Smooth muscle cell of the brain vasculature (primary cell): ENCODE measurements around the gene TENM4.
A peak's percentile ranks its signal among the peaks of the same experiment; 100 is the strongest.

Experiments used
- DNase-seq: peaks from one replicate; pipeline ENCODE4 v3.0.0-alpha.2; 2012; ENCODE audit warnings: low read depth, low spot score

The TENM4 gene

DNA sequence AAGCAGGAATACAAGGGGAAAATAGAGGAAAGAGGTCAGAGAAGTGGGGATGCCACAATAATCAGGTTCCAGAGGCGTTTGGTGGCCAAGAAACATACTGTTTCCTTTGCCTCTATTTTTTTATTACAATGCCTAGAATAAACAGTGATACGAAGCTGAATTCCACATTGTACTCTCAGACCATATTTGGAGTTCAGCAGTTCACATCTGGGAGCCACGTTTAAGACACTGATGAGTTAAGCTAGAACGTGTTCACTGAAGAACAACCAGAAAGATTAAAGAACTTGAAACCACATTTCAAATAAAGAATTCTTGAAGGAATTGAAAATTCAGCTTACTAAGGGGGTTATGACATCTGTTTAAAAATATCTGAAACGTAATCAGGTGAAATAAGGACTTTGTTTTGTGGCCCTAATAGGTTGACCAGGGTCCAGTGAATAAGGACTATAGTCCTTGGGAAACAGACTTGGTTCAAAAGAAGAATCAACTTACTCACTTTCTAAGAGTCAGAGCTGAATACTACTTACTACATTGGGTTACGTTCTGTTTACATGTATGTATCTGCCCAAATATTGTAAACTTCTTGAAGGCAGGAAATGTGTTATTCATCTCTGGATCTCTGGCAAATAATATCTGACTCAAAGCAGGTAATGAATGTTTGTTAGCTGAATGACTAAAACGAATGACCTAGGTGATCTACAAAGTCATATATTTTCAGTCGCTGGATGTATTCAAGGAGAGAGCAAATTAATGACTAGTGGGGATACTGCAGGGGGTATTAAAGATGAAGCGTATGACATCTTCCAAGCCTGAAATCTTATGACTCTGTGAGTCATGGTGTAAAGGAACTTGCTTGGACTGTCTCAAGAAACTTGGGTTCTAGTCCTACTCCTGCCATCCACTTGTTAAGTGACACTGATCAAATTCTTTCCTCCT, 619.2 kb downstream of the TENM4 start:
- no peak for DNase-seq

DNA sequence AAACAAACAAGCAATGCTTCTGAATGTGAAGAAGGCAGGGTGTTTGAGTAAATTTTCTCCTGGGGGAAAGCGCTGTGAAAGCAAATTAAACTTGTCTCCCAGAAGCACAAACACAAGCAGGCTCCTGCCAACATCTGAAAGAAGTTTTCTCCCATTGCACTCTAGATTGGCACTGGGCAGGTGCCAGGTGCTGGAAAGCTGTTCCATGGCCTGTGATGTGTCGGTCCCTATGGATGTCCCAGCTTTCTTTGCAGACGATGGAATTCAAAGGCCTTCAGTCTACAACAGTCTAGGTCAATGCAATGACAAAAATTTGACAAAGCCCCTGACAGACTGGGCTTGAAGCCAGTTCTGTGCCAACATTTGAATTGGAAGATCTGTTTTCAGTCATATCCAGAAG, 620.1 kb downstream of the TENM4 start:
- DNase-seq = no peak

DNA sequence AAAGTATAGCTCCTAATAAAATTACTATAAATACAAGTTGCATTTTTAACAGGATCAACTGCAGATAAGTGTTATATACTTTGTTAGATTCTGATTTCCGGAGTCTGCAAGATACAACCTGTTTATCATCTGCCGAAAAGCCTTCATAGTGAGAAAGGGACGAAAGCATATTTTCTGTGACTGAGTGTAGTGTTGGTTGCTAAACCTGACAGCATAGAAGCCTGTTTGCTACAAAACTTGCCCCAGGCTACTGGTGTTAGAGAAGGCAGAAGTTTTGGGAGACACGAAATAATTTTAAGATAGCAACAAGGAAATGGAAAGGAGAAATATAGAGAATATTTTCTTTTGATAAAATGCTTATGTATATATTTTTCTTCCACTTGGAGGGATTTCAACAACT, 622.6 kb downstream of the TENM4 start:
- DNase-seq = no peak

DNA sequence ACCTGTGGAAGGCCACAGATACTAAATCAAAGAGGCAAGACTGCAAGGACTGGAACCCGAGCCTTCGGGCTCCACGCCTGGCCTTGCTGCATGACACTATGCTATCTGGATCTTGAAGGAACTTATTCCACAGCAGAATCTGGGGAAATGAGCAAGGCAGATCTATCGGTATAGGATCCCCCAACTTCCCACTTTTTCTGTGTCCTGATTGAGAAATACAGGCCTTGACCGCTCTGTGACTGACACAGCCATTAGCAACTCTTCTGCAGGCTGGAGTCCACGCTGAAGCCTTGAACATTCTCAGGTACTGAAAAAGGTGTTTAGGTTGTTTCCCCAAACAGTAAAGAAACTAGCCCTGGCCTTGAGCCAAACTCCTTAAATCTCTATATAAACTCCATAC, 625.0 kb downstream of the TENM4 start:
- DNase-seq = no peak

DNA sequence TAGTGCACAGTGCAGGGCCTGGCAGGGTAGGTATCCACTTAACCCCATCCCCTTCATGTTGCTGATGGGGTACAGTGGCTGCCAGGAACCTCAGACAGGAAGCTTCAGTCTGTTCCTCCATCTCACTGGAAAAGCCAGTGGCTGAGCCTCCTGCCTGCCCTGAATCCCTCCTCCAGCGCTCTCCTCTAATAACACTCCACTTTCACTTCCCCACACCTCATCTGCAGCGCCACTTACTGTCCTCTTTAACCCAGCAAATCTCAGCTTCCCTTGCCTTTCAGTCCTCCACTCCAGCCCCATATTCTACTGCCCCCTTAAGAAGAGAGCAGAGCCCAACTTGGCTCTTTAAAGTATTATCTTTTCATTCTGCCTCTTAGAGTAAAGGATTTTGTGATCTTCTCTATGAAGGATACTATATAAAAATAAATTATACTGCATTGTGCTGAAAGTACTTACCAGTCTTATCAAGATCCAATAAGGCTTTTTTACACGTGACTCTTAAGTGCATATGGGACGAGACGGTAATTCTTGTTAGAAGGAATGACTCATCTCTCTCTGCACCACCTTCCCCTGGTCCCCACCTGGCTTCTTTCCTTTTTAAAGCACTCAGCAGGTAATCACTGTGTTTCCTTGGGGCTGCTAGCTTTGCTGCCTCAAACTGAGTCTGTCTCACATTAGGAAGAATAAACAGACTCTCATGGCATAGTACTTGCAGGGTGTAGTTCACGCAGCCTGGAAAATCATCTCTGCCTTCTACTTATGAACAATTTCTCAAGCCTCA, 628.1 kb downstream of the TENM4 start:
- DNase-seq = no peak

DNA sequence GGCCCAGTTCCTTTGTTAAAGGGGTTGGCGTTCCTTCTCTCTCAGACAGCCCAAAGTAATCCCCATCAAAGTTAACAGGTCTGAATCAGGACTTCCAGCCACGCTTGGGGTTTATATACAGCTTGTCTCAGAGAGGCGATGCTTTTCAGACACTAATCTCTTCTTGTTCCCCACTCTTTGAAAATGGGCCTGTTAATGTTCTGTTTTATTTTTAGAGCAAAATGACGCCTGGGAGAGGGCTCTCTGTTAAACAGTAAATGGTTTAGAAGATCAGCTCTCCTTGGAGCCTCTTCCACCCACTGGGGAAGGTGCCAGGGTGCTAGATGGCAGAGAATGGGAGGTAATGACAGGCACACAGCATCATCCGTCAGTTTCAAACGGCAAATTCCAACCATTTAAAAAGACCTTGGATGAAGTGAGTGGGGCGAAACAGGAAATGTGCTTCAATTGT, 630.2 kb downstream of the TENM4 start:
- DNase-seq = no peak

DNA sequence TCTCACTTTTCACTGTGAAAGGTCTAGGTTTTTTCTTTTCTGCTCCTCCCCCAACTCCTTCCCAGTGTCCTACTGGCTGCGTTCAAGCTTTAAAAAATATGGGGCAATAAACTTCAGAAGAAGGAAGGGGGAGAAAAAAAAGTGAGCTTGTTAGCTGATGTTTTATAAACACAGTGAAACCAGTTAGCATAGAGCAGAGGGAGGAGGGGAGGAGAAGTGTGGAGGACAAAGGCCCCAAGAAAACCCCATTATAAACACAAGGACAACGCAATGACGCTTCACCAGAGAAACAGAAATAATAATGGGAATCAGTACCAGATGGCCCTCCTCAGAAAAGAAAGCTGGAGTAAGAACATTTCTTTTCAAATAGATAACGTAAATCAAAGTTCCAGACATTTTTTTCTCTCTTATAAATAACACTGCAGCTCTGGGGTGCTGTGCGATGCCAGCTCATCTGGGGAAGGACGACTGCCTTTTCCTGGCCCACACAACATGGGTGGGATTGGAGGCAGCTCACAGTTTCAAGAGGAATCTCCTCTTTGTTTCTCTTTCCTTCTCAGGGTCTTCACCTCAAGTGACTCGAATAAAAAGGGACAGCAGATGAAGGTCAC, 630.8 kb downstream of the TENM4 start:
- no peak for DNase-seq

DNA sequence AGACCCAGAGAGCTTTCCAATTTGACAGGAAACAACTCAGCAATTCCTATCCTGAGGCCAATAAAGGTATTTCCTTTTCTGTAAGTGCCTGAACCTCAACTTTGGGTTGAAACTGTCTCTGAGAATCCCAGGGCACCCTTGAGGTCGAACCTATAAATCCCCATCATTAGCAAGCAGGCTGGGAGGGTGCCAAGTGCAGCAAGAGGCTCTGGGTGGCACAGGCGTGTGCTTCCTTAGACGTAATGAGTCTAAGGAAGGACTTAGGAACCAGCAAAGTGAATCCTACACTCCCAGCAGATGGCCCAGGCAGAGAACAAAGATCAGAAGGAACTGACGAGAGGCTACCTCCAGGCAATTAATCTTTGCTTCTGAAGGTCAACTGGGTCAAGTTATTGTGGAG, 631.9 kb downstream of the TENM4 start:
- no peak for DNase-seq

DNA sequence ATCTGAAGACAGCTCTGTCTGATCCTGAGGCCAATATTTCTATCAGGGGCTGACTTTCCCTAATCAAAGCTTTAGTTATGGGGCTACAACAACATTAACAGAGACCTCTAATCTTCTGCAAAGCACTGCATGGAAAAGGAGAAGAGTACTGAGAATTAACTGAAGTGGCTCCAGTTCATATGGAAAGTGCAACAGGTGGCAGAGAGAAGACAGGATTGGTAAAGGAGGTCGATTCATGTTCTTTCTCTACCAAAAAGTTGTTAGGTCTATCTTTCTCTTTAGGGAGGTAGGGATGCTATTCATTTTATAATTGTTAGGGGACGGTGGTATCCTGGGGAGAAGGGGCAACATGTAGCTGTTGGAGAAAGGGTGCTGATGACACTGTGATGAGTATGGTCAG, 633.5 kb downstream of the TENM4 start:
- DNase-seq = no peak

DNA sequence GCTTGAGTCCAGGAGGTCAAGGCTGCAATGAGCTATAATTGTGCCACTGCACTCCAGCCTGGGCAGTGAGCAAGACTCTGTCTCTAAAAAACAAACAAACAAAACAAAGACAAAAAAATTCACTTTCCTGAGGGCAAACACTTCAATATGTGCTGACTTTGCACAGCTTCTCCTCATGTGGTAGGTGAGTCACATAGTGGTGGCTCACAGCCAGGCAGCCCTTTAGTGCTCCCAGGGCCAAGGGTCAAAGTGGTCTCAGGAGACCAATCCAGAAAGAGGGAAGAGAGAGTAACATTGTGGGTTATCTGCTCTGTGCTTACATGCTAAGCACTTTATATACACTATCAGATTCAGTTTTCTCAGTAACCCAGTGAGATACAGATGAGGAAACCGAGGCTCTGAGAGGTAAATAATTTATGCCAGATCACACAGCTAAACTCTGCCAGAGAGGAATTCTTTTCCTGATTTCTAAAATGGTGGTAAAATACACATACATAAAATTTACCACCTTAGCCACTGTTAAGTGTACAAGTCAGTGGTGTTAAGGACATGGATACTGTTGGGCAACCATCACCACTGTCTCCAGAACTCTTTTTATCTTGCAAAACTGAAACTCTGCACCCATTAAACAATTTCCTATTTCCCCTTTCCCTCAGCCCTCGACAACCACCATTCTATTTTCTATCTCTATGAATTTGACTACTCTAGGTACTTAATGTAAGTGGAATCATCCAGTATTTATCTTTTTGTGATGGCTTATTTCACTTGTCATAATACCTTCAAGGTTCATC, 634.4 kb downstream of the TENM4 start:
- DNase-seq = peak; percentile 80

DNA sequence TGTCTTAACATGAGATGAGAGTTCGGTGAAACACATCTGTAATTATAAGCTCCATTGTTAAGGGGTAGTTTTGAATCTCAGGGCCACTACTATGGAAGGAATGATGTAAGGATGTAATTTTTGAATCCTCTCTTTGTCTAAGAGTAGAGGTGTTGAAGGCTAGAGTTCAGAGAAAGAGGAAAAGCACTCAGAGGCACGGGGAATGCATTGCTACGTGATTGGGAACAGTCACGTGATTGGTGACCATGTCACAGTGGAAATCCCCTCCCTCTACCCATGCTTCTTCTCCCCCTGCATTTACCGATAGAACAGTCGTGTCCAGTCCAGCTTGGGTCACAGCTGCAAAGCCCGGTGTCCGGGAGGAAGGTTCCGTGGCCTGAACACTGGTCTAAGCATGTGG, 635.8 kb downstream of the TENM4 start:
- no peak for DNase-seq

DNA sequence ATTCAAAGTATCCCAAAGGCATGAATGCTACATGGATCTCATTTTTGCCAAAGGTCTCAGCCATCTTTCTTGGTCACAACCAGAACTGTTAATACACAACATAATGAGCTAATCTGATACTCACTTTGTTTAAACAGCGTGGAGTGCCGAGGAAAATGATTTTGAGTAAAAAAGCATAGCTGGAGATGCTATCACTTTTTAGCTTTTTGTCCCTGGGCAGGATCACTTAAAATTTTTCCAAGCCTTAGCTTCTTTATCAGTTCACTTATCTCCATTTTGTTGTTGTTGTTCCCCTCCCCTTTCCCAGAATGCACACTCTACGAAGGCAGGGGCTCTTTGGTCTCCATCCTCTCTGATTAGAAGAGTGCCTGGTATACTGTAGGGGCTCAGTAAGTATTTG, 636.8 kb downstream of the TENM4 start:
- DNase-seq = no peak

DNA sequence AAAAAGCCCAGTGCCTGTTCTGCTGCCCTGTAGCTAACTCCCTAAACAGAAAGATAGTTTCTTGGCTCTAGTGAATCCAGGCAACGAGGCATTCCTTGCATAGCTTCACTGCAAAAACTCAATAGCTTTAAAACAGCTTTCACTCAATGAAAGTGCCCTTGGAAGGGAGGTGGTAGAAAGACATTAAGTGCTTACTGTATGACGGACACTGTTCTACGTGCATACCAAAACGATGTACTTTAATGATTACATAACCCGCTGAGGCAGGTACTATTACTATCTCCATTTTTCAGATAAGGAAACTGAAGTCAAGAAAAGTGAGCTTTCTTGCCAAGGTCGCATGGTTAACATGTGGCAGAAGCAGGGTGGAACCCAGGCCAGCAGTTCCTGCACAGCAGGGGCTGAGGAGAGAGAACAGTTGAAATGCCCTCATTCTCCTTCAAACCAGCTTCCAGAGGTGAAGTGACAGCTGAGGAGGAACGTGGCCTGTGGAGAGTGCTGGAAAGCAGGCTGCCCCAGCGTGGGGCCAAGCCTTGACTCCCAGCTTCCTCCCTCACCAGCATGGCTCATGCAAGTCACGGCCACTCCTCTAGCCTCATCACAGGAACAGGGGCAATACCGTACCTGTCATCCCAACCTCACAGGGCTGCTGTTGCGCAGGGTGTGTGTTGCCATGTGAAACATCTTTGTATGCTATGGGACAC, 638.6 kb downstream of the TENM4 start:
- peak; percentile 71 for DNase-seq

DNA sequence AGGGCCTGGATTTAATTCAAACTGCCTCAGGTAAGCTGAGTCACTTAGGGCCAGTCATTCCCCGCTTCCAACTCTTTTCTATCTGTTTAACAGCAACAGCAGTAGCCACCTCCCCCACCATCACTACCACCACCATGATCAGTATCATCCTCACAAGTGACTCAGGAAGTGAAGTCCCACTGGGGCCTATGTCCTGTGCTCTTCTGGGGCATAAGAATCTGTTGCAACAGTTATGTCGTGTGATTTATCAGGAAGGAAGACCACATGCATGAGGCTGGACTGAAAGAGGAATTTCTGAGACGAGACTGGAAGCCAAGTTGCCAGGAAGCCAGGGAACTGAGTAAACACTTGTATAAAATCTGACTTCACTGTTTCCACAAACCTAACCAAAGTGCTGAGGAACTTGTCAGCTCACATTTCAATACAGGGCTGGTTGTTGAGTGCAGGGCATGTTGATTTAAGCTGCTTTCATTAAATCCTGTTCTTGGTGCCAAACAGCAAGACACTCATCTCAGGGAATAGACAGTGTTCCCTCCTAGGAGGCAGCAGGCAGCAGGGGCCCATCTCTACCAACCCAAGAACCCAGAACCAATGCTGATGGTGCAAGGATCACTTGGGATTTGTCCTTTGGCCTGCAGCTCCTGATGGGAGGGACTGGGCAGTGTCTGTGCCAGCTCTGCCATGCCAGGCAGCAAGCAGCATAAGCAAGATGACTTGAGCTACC, 639.5 kb downstream of the TENM4 start:
- peak; percentile 90 for DNase-seq

DNA sequence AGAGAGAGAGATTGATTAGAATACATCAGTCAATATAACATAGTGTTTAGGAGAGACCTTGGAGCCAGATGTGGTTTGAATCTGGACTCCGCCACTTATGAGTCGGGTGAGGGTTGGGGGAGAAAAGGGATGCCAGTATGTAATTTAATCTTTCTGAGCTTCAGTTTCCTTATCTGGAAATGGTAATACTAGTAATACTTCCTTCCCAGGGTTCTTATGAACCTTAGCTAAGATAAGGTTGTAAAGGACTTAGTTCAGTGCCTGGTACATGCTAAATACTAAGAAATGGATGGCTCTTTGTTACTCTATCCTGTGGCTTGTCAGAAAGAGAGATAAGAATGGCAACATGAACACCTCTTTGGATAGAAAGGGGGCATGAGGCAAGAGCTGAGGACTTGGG, 640.1 kb downstream of the TENM4 start:
- DNase-seq = no peak

DNA sequence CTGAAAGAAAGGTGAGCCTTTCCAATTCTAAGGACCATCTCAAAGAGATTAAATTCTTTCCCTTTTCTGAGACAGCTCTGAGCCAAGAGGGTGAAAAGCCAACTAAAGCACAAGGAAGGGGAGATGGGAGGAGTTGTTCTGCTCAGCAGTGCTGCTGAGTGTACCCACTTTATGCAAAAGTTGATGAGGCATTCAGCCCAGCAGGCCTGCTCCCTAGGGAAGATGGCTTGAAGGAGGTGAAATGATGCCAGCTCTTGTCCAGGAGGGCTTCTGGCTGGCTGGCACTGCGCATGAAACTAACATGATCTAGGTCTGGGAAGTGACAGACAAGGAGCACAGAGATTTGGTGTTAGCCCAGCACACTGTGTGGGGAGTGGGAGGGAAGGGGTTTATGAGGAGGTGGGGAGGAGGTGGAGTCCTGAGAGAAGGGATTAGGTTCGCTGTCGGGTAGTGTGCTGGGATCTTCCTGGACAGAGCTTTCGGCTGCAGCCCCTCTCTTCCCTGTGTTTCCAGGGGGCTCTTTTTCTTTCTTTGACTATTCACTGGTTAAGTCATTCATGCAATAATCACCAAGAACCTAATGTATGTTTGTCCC, 640.6 kb downstream of the TENM4 start:
- DNase-seq = no peak

DNA sequence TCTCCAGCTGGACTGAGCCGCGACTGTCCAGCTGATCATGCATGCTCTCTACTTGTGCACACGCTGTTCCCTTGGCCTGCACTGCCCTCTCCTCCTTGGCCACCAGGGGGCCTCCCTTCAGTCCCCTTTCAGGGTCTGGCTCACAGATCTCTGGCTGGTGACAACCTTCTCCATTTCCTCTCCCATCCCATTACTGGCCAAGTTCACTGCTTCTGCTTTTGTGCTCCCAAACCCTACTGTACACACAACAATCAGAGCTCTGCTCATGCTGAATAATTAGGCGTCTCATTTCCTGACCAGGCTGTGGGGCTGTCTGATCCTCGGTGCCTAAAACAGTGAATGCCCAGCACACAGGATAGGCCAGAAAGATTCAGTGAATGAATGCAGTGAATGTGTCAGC, 642.2 kb downstream of the TENM4 start:
- DNase-seq = no peak

DNA sequence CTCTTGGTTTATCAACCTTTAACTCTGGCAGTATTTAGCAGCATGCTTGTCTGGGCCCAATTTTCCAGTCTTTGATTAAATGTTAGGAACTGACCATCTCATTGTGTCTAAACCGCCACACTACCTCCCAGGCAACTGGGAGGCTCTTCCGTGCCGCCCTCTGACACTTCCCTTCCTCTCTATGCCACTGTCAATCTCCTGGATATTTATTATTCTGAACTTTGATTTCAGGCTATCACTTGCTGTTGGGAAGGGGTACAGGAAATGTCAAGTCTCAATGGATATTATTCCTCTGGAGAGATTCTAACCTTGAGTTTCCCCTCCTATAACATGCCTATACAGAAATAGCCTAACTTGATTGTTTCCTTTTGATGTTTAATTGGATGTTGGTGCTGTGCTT, 643.3 kb downstream of the TENM4 start:
- DNase-seq = no peak

DNA sequence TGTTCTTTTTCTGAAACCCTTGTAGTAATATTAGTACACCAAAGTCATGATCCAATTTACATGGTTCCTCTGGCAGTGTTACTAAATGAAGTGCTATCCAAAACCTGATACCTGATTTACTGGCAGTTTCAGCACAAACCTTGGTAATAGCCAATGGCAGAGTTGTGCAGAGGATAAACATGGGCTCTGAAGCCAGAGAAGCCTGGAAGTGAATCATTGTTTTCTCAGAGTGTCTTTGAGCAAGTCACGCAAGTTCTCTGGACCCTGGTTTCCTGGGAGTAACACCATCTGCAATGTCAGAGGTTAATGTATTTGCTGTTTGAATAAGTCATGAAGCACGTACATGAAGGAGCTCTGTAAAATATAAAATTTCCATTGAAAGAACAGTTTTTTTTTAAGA, 643.9 kb downstream of the TENM4 start:
- peak; percentile 88 for DNase-seq
